Fibroblast of the conjunctiva (primary cell): ENCODE results near the gene PCNX2.

Experiments used
- DNase-seq: peaks from one replicate; pipeline ENCODE4 v3.0.0-alpha.2; 2010; ENCODE audit warnings: low read depth

PCNX2 gene

GRCh38 chr1:232956081-232956480 is 339.4 kb downstream of the PCNX2 start:
- no peak for DNase-seq

- DNase-seq, result no peak
Observed at GRCh38 chr1:232954594-232955365, 340.7 kb downstream of the PCNX2 start.

GRCh38 chr1:232952514-232953499 is 342.7 kb downstream of the PCNX2 start:
- DNase-seq, result no peak

GRCh38 chr1:232951605-232952004 is 343.9 kb downstream of the PCNX2 start:
- DNase-seq, result no peak

- no peak for DNase-seq
Observed at GRCh38 chr1:232951180-232951579, 344.3 kb downstream of the PCNX2 start.

GRCh38 chr1:232950197-232951176 is 345.0 kb downstream of the PCNX2 start, which contains the start of gene NTPCR:
Gene NTPCR (plus strand): TSS chr1:232950611. CDS start chr1:232950711, 100 bp downstream.
- peak; percentile 90 for DNase-seq

GRCh38 chr1:232949636-232950196 is 345.8 kb downstream of the PCNX2 start:
- no peak for DNase-seq

- no peak for DNase-seq
Observed at GRCh38 chr1:232944347-232944746, 351.2 kb downstream of the PCNX2 start.

- no peak for DNase-seq
Observed at GRCh38 chr1:232943679-232944252, 351.8 kb downstream of the PCNX2 start.

GRCh38 chr1:232942413-232943294 is 352.9 kb downstream of the PCNX2 start:
- DNase-seq, result no peak

- DNase-seq, result no peak
Observed at GRCh38 chr1:232940262-232940661, 355.3 kb downstream of the PCNX2 start.

GRCh38 chr1:232939748-232940147 is 355.8 kb downstream of the PCNX2 start:
- DNase-seq, result no peak

GRCh38 chr1:232938926-232939325 is 356.6 kb downstream of the PCNX2 start:
- DNase-seq, result no peak

GRCh38 chr1:232937741-232938375 is 357.7 kb downstream of the PCNX2 start:
- no peak for DNase-seq

GRCh38 chr1:232936941-232937340 is 358.6 kb downstream of the PCNX2 start:
- DNase-seq, result no peak
